HEK293 (cell line): Measurements from ENCODE around the gene CBLIF.

ENCODE experiments used
- CTCF ChIA-PET: fragments of 350-600 bp; formaldehyde crosslinking; extraction: SDS; loops from one replicate; lab custom pipeline; 2021; ENCODE audit warnings: antibody characterized with exemption; lab: Yijun Ruan, JAX
- POLR2A ChIA-PET: fragments of 300-600 bp; formaldehyde crosslinking; extraction: SDS; loops from one replicate; lab custom pipeline; 2020; ENCODE audit warnings: antibody characterized with exemption, inconsistent platforms; lab: Yijun Ruan, JAX
- H3K27ac ChIP-seq: fragments of 200-500 bp; sonication (Bioruptor generic); 2 replicates; pipeline ENCODE4 v1.5.1; 2014; ENCODE audit warnings: low read depth, low read length, control low read depth, inconsistent platforms; ENCODE audit errors: extremely low read depth
- H3K36me3 ChIP-seq, 2 experiments: fragments of 200-500 bp in 1 of 2; sonication (Bioruptor generic) in 1 of 2; 1 replicate in 1 of 2; 2 replicates in 1 of 2; pipeline ENCODE4 v1.5.1; 2014 to 2017; ENCODE audit warnings: inconsistent platforms in 2 of 2, low read length in 2 of 2; ENCODE audit not compliant: control insufficient read depth in 2 of 2, insufficient read depth in 1 of 2
- H3K4me1 ChIP-seq: fragments of 200-500 bp; sonication (Bioruptor generic); 2 replicates; pipeline ENCODE4 v1.5.1; 2014; ENCODE audit warnings: mild to moderate bottlenecking, low read length, inconsistent platforms; ENCODE audit not compliant: control insufficient read depth, insufficient read depth
- H3K4me3 ChIP-seq: 2 replicates; pipeline ENCODE4 v1.5.1; 2011; ENCODE audit warnings: low read depth, mild to moderate bottlenecking, control low read depth, low read length, moderate library complexity
- H3K9me3 ChIP-seq: fragments of 200-500 bp; sonication (Bioruptor generic); 2 replicates; pipeline ENCODE4 v1.5.1; 2014; ENCODE audit warnings: low read depth, low read length, inconsistent platforms; ENCODE audit not compliant: control insufficient read depth, insufficient read depth
- PRDM1 ChIP-seq: fragments of 450-650 bp; formaldehyde crosslinking; IDR thresholded peaks from 2 replicates; pipeline ENCODE4; 2016; ENCODE audit warnings: missing biosample characterization, missing genetic modification characterization
- SCRT2 ChIP-seq: fragments of 450-650 bp; formaldehyde crosslinking; IDR thresholded peaks from 2 replicates; pipeline ENCODE4 v1.5.1; 2016; ENCODE audit warnings: missing biosample characterization, missing genetic modification characterization
- SP2 ChIP-seq: fragments of 450-650 bp; formaldehyde crosslinking; IDR thresholded peaks from 2 replicates; pipeline ENCODE4 v1.5.1; 2016; ENCODE audit warnings: missing biosample characterization, missing genetic modification characterization
- ZBTB20 ChIP-seq: fragments of 450-650 bp; formaldehyde crosslinking; IDR thresholded peaks from 2 replicates; pipeline ENCODE4 v1.5.1; 2016; ENCODE audit warnings: missing biosample characterization, missing genetic modification characterization
- ZFHX2 ChIP-seq: fragments of 450-650 bp; formaldehyde crosslinking; conservative IDR thresholded peaks from 2 replicates; pipeline ENCODE4 v1.5.1; 2016; ENCODE audit warnings: missing biosample characterization, missing genetic modification characterization
- ZFP41 ChIP-seq: fragments of 450-650 bp; formaldehyde crosslinking; IDR thresholded peaks from 2 replicates; pipeline ENCODE4 v1.5.1; 2016; ENCODE audit warnings: missing biosample characterization, missing genetic modification characterization, borderline replicate concordance
- ZNF341 ChIP-seq: fragments of 450-650 bp; formaldehyde crosslinking; IDR thresholded peaks from 2 replicates; pipeline ENCODE4; 2016; ENCODE audit warnings: low read depth, missing biosample characterization, missing genetic modification characterization
- ZNF514 ChIP-seq: fragments of 450-650 bp; formaldehyde crosslinking; IDR thresholded peaks from 2 replicates; pipeline ENCODE4 v1.5.1; 2016; ENCODE audit warnings: missing biosample characterization, missing genetic modification characterization
- ZNF521 ChIP-seq: fragments of 450-650 bp; formaldehyde crosslinking; IDR thresholded peaks from 2 replicates; pipeline ENCODE4 v1.5.1; 2017; ENCODE audit warnings: missing biosample characterization, mild to moderate bottlenecking, missing genetic modification characterization
- ZNF548 ChIP-seq: fragments of 450-650 bp; formaldehyde crosslinking; IDR thresholded peaks from 2 replicates; pipeline ENCODE4 v1.5.1; 2016; ENCODE audit warnings: missing biosample characterization, missing genetic modification characterization
- ZNF596 ChIP-seq: fragments of 450-650 bp; IDR thresholded peaks from 2 replicates; pipeline ENCODE4 v1.5.0; 2018; ENCODE audit warnings: missing biosample characterization, mild to moderate bottlenecking, missing genetic modification characterization, moderate library complexity
- ZNF600 ChIP-seq: fragments of 450-650 bp; formaldehyde crosslinking; IDR thresholded peaks from 2 replicates; pipeline ENCODE4 v1.5.1; 2016; ENCODE audit warnings: missing biosample characterization, missing genetic modification characterization
- ZNF626 ChIP-seq: fragments of 450-650 bp; sonication (Bioruptor Pico); formaldehyde crosslinking; IDR thresholded peaks from 2 replicates; pipeline ENCODE4 v1.5.1; 2018; ENCODE audit warnings: missing biosample characterization, missing genetic modification characterization, inconsistent platforms
- ZNF776 ChIP-seq: fragments of 450-650 bp; formaldehyde crosslinking; IDR thresholded peaks from 2 replicates; pipeline ENCODE4 v1.5.0; 2017; ENCODE audit warnings: missing biosample characterization, missing genetic modification characterization, borderline replicate concordance
- TF ChIP-seq, protein P1 (sequence below): fragments of 450-650 bp; formaldehyde crosslinking; IDR thresholded peaks from 2 replicates; pipeline ENCODE4 v1.5.1; 2016; ENCODE audit warnings: missing biosample characterization, missing genetic modification characterization
- TF ChIP-seq, protein P2 (sequence below): fragments of 450-650 bp; formaldehyde crosslinking; IDR thresholded peaks from 2 replicates; pipeline ENCODE4 v1.5.1; 2017; ENCODE audit warnings: missing biosample characterization, missing genetic modification characterization
- TF ChIP-seq, protein P3 (sequence below): fragments of 450-650 bp; formaldehyde crosslinking; IDR thresholded peaks from 2 replicates; pipeline ENCODE4 v1.5.1; 2016; ENCODE audit warnings: missing biosample characterization, missing genetic modification characterization
- TF ChIP-seq, protein P4 (sequence below): fragments of 450-650 bp; formaldehyde crosslinking; IDR thresholded peaks from 2 replicates; pipeline ENCODE4 v1.5.1; 2017; ENCODE audit warnings: missing biosample characterization, missing genetic modification characterization
- TF ChIP-seq, protein P5 (sequence below): fragments of 450-650 bp; formaldehyde crosslinking; IDR thresholded peaks from 2 replicates; pipeline ENCODE4 v1.5.1; 2017; ENCODE audit warnings: missing biosample characterization, missing genetic modification characterization
- TF ChIP-seq, protein P6 (sequence below): fragments of 450-650 bp; formaldehyde crosslinking; IDR thresholded peaks from 2 replicates; pipeline ENCODE4 v1.5.0; 2017; ENCODE audit warnings: missing biosample characterization, missing genetic modification characterization, borderline replicate concordance

The CBLIF gene

DNA sequence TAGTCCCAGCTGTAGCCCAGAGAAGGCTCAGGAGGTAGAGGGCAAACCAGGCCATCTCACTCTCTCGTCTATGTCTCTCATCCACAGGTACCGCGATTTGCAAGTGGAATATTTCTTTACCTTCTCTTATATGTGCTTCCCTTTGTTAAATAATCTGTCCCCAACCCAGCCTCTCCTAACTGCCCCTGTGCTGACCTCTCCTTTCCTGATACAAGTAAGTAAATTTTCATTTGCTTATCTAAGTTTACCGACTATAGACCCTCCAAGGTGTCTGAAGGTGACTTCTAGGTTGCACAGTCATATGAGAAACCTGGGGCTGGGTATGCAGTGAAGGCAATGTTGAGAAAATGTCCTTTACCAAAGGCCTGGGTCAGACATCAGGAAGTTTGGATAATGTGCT, at the start of gene CBLIF:
Gene CBLIF (minus strand): TSS at position 101 of the 400 bp plus-strand sequence. CDS start 46 bp downstream, at position 55.
- Histone ChIP-seq H3K4me1 (no peaks in the 10 kb centered on the region), H3K27ac (no peak within 1 kb of the TSS), H3K4me3 (no peak within 1 kb of the TSS), H3K36me3 (no peaks in the 10 kb centered on the region), H3K9me3 (no peaks in the 10 kb centered on the region)
- CTCF ChIA-PET = no interaction called here
- TF ChIP-seq ZNF626 (tag by site-specific recombination) = no peak
- TF ChIP-seq SP2 (tag by site-specific recombination) = no peak
- TF ChIP-seq, protein P1, sequence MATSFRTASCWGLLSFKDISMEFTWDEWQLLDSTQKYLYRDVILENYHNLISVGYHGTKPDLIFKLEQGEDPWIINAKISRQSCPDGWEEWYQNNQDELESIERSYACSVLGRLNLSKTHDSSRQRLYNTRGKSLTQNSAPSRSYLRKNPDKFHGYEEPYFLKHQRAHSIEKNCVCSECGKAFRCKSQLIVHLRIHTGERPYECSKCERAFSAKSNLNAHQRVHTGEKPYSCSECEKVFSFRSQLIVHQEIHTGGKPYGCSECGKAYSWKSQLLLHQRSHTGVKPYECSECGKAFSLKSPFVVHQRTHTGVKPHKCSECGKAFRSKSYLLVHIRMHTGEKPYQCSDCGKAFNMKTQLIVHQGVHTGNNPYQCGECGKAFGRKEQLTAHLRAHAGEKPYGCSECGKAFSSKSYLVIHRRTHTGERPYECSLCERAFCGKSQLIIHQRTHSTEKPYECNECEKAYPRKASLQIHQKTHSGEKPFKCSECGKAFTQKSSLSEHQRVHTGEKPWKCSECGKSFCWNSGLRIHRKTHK (tag by site-specific recombination) = no peak
- no peak for TF ChIP-seq ZNF600 (tag by site-specific recombination)
- TF ChIP-seq, protein P2, sequence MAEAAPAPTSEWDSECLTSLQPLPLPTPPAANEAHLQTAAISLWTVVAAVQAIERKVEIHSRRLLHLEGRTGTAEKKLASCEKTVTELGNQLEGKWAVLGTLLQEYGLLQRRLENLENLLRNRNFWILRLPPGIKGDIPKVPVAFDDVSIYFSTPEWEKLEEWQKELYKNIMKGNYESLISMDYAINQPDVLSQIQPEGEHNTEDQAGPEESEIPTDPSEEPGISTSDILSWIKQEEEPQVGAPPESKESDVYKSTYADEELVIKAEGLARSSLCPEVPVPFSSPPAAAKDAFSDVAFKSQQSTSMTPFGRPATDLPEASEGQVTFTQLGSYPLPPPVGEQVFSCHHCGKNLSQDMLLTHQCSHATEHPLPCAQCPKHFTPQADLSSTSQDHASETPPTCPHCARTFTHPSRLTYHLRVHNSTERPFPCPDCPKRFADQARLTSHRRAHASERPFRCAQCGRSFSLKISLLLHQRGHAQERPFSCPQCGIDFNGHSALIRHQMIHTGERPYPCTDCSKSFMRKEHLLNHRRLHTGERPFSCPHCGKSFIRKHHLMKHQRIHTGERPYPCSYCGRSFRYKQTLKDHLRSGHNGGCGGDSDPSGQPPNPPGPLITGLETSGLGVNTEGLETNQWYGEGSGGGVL (tag by site-specific recombination) = no peak
- no peak for TF ChIP-seq ZNF341 (tag by site-specific recombination)
- TF ChIP-seq ZBTB20 = no peak
- TF ChIP-seq ZNF548 (tag by site-specific recombination) = no peak
- no peak for TF ChIP-seq ZNF521 (tag by site-specific recombination)
- no peak for TF ChIP-seq ZNF514 (tag by site-specific recombination)
- TF ChIP-seq PRDM1 (tag by site-specific recombination) = no peak
- no peak for TF ChIP-seq ZNF596 (tag by site-specific recombination)
- POLR2A ChIA-PET = no interaction called here

DNA sequence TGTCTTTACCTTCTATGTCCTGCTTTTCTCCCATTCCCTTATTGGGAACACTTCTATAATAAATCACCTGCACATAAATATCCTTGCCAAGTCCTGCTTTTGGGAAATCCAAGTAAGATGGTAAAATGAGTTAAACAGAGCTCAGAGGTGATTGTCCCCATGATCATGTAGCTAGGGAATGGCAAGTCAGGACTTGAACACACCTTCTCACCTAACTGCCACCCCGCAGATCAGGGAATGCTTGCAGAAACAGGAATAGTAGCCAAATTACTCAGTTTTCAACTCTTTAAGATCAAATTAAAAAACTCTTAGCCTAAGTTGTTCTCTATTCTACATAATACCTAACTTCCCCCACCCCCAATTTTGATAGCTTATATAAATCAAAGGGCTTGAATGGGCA, 49.3 kb upstream of the CBLIF start:
- no peaks in the 10 kb centered on the region for H3K9me3 ChIP-seq
- ChIA-PET CTCF (no interaction called here), POLR2A (no interaction called here)
- no peaks in the 10 kb centered on the region for H3K4me1 ChIP-seq
- H3K4me3 ChIP-seq = no peak overlapping the region
- H3K36me3 ChIP-seq = no peaks in the 10 kb centered on the region
- TF ChIP-seq SCRT2 (tag by site-specific recombination) (no peak), ZFP41 (tag by site-specific recombination) (no peak), ZFHX2 (no peak), ZNF776 (tag by site-specific recombination) (no peak)
- TF ChIP-seq, protein P3, sequence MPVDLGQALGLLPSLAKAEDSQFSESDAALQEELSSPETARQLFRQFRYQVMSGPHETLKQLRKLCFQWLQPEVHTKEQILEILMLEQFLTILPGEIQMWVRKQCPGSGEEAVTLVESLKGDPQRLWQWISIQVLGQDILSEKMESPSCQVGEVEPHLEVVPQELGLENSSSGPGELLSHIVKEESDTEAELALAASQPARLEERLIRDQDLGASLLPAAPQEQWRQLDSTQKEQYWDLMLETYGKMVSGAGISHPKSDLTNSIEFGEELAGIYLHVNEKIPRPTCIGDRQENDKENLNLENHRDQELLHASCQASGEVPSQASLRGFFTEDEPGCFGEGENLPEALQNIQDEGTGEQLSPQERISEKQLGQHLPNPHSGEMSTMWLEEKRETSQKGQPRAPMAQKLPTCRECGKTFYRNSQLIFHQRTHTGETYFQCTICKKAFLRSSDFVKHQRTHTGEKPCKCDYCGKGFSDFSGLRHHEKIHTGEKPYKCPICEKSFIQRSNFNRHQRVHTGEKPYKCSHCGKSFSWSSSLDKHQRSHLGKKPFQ (tag by site-specific recombination) = no peak
- TF ChIP-seq, protein P4, sequence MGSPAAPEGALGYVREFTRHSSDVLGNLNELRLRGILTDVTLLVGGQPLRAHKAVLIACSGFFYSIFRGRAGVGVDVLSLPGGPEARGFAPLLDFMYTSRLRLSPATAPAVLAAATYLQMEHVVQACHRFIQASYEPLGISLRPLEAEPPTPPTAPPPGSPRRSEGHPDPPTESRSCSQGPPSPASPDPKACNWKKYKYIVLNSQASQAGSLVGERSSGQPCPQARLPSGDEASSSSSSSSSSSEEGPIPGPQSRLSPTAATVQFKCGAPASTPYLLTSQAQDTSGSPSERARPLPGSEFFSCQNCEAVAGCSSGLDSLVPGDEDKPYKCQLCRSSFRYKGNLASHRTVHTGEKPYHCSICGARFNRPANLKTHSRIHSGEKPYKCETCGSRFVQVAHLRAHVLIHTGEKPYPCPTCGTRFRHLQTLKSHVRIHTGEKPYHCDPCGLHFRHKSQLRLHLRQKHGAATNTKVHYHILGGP (tag by site-specific recombination) = no peak
- TF ChIP-seq, protein P5, sequence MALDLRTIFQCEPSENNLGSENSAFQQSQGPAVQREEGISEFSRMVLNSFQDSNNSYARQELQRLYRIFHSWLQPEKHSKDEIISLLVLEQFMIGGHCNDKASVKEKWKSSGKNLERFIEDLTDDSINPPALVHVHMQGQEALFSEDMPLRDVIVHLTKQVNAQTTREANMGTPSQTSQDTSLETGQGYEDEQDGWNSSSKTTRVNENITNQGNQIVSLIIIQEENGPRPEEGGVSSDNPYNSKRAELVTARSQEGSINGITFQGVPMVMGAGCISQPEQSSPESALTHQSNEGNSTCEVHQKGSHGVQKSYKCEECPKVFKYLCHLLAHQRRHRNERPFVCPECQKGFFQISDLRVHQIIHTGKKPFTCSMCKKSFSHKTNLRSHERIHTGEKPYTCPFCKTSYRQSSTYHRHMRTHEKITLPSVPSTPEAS (tag by site-specific recombination) = no peak
- TF ChIP-seq, protein P6, sequence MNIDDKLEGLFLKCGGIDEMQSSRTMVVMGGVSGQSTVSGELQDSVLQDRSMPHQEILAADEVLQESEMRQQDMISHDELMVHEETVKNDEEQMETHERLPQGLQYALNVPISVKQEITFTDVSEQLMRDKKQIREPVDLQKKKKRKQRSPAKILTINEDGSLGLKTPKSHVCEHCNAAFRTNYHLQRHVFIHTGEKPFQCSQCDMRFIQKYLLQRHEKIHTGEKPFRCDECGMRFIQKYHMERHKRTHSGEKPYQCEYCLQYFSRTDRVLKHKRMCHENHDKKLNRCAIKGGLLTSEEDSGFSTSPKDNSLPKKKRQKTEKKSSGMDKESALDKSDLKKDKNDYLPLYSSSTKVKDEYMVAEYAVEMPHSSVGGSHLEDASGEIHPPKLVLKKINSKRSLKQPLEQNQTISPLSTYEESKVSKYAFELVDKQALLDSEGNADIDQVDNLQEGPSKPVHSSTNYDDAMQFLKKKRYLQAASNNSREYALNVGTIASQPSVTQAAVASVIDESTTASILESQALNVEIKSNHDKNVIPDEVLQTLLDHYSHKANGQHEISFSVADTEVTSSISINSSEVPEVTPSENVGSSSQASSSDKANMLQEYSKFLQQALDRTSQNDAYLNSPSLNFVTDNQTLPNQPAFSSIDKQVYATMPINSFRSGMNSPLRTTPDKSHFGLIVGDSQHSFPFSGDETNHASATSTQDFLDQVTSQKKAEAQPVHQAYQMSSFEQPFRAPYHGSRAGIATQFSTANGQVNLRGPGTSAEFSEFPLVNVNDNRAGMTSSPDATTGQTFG = no peak
- no peak overlapping the region for H3K27ac ChIP-seq
